Measurements from ENCODE around the gene ZNF415. TPM values are rescaled to one million over a fixed set of nuclear protein-coding genes. Genes with fewer than 3 reads are reported as not detected.
A peak's percentile ranks its signal among the peaks of the same experiment; 100 is the strongest.

ZNF415 gene
- total RNA-seq, 1 donor from 2014 or later = 13.8 TPM

GRCh38 chr19:53123400-53123799, 9.3 kb downstream of the ZNF415 start:
- Mint-ChIP-seq H3K36me3 (peaks cover 45% of the 10 kb centered on the region), H3K9me3 (peaks cover 13% of the 10 kb centered on the region), H3K4me3 (no peak overlapping the region), H3K4me1 (peaks cover 6% of the 10 kb centered on the region), H3K27ac (no peak overlapping the region), H3K27me3 (ENCODE audit: low read depth) (no peaks in the 10 kb centered on the region)
- TF ChIP-seq CTCF (IDR thresholded peaks at IDR 0.05; ENCODE audit: unreplicated experiment) = no peak
- DNase-seq (ENCODE audit: low spot score in 2 of 2, unreplicated experiment in 2 of 2) = no peak

GRCh38 chr19:53112286-53112685, 20.4 kb downstream of the ZNF415 start:
- Mint-ChIP-seq H3K4me1 (no peaks in the 10 kb centered on the region), H3K27ac (no peak overlapping the region), H3K4me3 (no peak overlapping the region), H3K36me3 (peaks cover 78% of the 10 kb centered on the region), H3K9me3 (peaks cover 20% of the 10 kb centered on the region), H3K27me3 (ENCODE audit: low read depth) (no peaks in the 10 kb centered on the region)
- no peak for DNase-seq (ENCODE audit: low spot score in 2 of 2, unreplicated experiment in 2 of 2)
- TF ChIP-seq CTCF (IDR thresholded peaks at IDR 0.05; ENCODE audit: unreplicated experiment) = no peak

GRCh38 chr19:53109527-53109926, 23.2 kb downstream of the ZNF415 start:
- peaks cover 3% of the 10 kb centered on the region for H3K9me3 Mint-ChIP-seq
- H3K4me1 Mint-ChIP-seq = no peaks in the 10 kb centered on the region
- no peak for TF ChIP-seq CTCF (IDR thresholded peaks at IDR 0.05; ENCODE audit: unreplicated experiment)

GRCh38 chr19:53103234-53104203, 29.2 kb downstream of the ZNF415 start, which contains the start of gene ZNF160:
ZNF160 (minus strand) TSS chr19:53103422; CDS start chr19:53086276, 17,146 bp downstream.
- peaks cover 24% of the 10 kb centered on the region for H3K36me3 Mint-ChIP-seq
- peaks cover 15% of the 10 kb centered on the region for H3K4me1 Mint-ChIP-seq
- H3K4me3 Mint-ChIP-seq = peak within 1 kb of the TSS; percentile 79
- DNase-seq (ENCODE audit: low spot score in 2 of 2, unreplicated experiment in 2 of 2) = peak; percentile 93 to 97
- no peak for TF ChIP-seq CTCF (IDR thresholded peaks at IDR 0.05; ENCODE audit: unreplicated experiment)
- H3K9me3 Mint-ChIP-seq = no peaks in the 10 kb centered on the region
- no peaks in the 10 kb centered on the region for H3K27me3 Mint-ChIP-seq (ENCODE audit: low read depth)
- H3K27ac Mint-ChIP-seq = peak within 1 kb of the TSS; percentile 86

More at GRCh38 chr19:53109527-53109926, 23.2 kb downstream of the ZNF415 start:
- peaks cover 55% of the 10 kb centered on the region for H3K36me3 Mint-ChIP-seq
- no peaks in the 10 kb centered on the region for H3K27me3 Mint-ChIP-seq (ENCODE audit: low read depth)
- DNase-seq (ENCODE audit: low spot score in 2 of 2, unreplicated experiment in 2 of 2) = no peak
- no peak overlapping the region for H3K4me3 Mint-ChIP-seq
- H3K27ac Mint-ChIP-seq = no peak overlapping the region

- Mint-ChIP-seq H3K27ac (peak overlapping the region; percentile 86), H3K9me3 (no peaks in the 10 kb centered on the region), H3K4me3 (peak overlapping the region; percentile 79), H3K4me1 (peaks cover 15% of the 10 kb centered on the region), H3K27me3 (ENCODE audit: low read depth) (no peaks in the 10 kb centered on the region), H3K36me3 (peaks cover 24% of the 10 kb centered on the region)
- TF ChIP-seq CTCF (IDR thresholded peaks at IDR 0.05; ENCODE audit: unreplicated experiment) = no peak
- DNase-seq (ENCODE audit: low spot score in 2 of 2, unreplicated experiment in 2 of 2) = peak in 1 of 2 experiments; percentile 53
These were observed 29.9 kb downstream of the ZNF415 start for GRCh38 chr19:53102756-53103233.
